H9 (cell line): ENCODE measurements around the gene DOCK10. TPM values are rescaled to one million over a fixed set of nuclear protein-coding genes. Genes with fewer than 3 reads are reported as not detected.

Source experiments
- DNase-seq: peaks from one replicate; pipeline ENCODE4 v3.0.0-alpha.2; 2017
- H2AFZ ChIP-seq: one replicate; pipeline ENCODE4 v1.6.1; 2013; ENCODE audit warnings: mild to moderate bottlenecking, low read length, control low read depth, moderate library complexity
- H2AK5ac ChIP-seq: 2 replicates; pipeline ENCODE4 v1.6.1; 2013; ENCODE audit warnings: low read length, control low read depth, mixed read lengths; ENCODE audit not compliant: insufficient read length
- H2BK120ac ChIP-seq: one replicate; pipeline ENCODE4 v1.6.1; 2013; ENCODE audit warnings: low read depth, mild to moderate bottlenecking, low read length, control low read depth, inconsistent platforms; ENCODE audit not compliant: poor library complexity, severe bottlenecking
- H2BK12ac ChIP-seq: 2 replicates; pipeline ENCODE4 v1.6.1; 2013; ENCODE audit warnings: low read length, control low read depth, mixed read lengths, low read depth; ENCODE audit not compliant: insufficient read length
- H2BK15ac ChIP-seq: 2 replicates; pipeline ENCODE4 v1.6.1; 2013; ENCODE audit warnings: low read depth, low read length, control low read depth
- H2BK20ac ChIP-seq: one replicate; pipeline ENCODE4 v1.6.1; 2013; ENCODE audit warnings: low read depth, mild to moderate bottlenecking, low read length, control low read depth, inconsistent platforms; ENCODE audit not compliant: poor library complexity, severe bottlenecking
- H2BK5ac ChIP-seq: 2 replicates; pipeline ENCODE4 v1.6.1; 2013; ENCODE audit warnings: low read length, control low read depth, mixed read lengths; ENCODE audit not compliant: insufficient read length
- H3K14ac ChIP-seq: 2 replicates; pipeline ENCODE4 v1.6.1; 2013; ENCODE audit warnings: low read length, control low read depth; ENCODE audit not compliant: insufficient read depth
- H3K18ac ChIP-seq: 2 replicates; pipeline ENCODE4 v1.6.1; 2013; ENCODE audit warnings: low read depth, mild to moderate bottlenecking, mixed read lengths, low read length, control low read depth; ENCODE audit not compliant: insufficient read length
- H3K23ac ChIP-seq: 2 replicates; pipeline ENCODE4 v1.6.1; 2013; ENCODE audit warnings: low read length, control low read depth, mixed read lengths, low read depth; ENCODE audit not compliant: insufficient read length
- H3K23me2 ChIP-seq: 2 replicates; pipeline ENCODE4 v1.6.1; 2013; ENCODE audit warnings: low read depth, mild to moderate bottlenecking, mixed read lengths, low read length, control low read depth; ENCODE audit not compliant: insufficient read length, poor library complexity, severe bottlenecking
- H3K27ac ChIP-seq: 2 replicates; pipeline ENCODE4 v1.5.1; 2013; ENCODE audit warnings: low read length, control low read depth, mixed read lengths, low read depth; ENCODE audit not compliant: insufficient read length
- H3K27me3 ChIP-seq: 2 replicates; pipeline ENCODE4 v1.6.1; 2013; ENCODE audit warnings: low read length, control low read depth, inconsistent platforms; ENCODE audit not compliant: insufficient read depth
- H3K4ac ChIP-seq: 2 replicates; pipeline ENCODE4 v1.6.1; 2013; ENCODE audit warnings: low read depth, mild to moderate bottlenecking, control low read depth, inconsistent platforms, low read length, moderate library complexity
- H3K4me1 ChIP-seq: 2 replicates; pipeline ENCODE4 v1.6.1; 2013; ENCODE audit warnings: low read length, control low read depth, inconsistent platforms; ENCODE audit not compliant: insufficient read depth
- H3K4me2 ChIP-seq: 2 replicates; pipeline ENCODE4 v1.6.1; 2013; ENCODE audit warnings: low read length, control low read depth, mixed read lengths; ENCODE audit not compliant: insufficient read length, insufficient read depth
- H3K56ac ChIP-seq: 2 replicates; pipeline ENCODE4 v1.6.1; 2013; ENCODE audit warnings: low read depth, mild to moderate bottlenecking, mixed read lengths, low read length, control low read depth; ENCODE audit not compliant: insufficient read length
- H3K79me1 ChIP-seq: 2 replicates; pipeline ENCODE4 v1.6.1; 2013; ENCODE audit warnings: low read depth, mild to moderate bottlenecking, moderate library complexity, low read length, control low read depth, inconsistent platforms; ENCODE audit not compliant: insufficient read depth, poor library complexity, severe bottlenecking
- H3K79me2 ChIP-seq: 2 replicates; pipeline ENCODE4 v1.6.1; 2013; ENCODE audit warnings: low read length, control low read depth, inconsistent platforms; ENCODE audit not compliant: insufficient read depth
- H3K9ac ChIP-seq: 2 replicates; pipeline ENCODE4 v1.6.1; 2013; ENCODE audit warnings: low read length, control low read depth, mixed read lengths; ENCODE audit not compliant: insufficient read length; ENCODE audit errors: extremely low read depth
- H3K9me3 ChIP-seq: one replicate; pipeline ENCODE4 v1.6.1; 2013; ENCODE audit warnings: low read depth, low read length, inconsistent platforms; ENCODE audit not compliant: control insufficient read depth
- H3T11ph ChIP-seq: one replicate; pipeline ENCODE4 v1.6.1; 2013; ENCODE audit warnings: mild to moderate bottlenecking, low read length, control low read depth, inconsistent platforms
- H4K20me1 ChIP-seq: one replicate; pipeline ENCODE4 v1.6.1; 2013; ENCODE audit not compliant: control insufficient read depth, insufficient read length, insufficient read depth
- H4K5ac ChIP-seq: 2 replicates; pipeline ENCODE4 v1.6.1; 2013; ENCODE audit warnings: low read depth, mild to moderate bottlenecking, mixed read lengths, low read length, control low read depth; ENCODE audit not compliant: insufficient read length
- H4K8ac ChIP-seq: replicated peaks from 2 replicates; pipeline ENCODE4 v1.6.1; 2013; ENCODE audit warnings: low read length, control low read depth, mixed read lengths, low read depth; ENCODE audit not compliant: insufficient read length
- H4K91ac ChIP-seq: 2 replicates; pipeline ENCODE4 v1.6.1; 2013; ENCODE audit warnings: low read depth, mild to moderate bottlenecking, moderate library complexity, mixed read lengths, low read length, control low read depth; ENCODE audit not compliant: insufficient read length
- H3K27ac Mint-ChIP-seq, 3 experiments: 2 replicates in 2 of 3; 3 replicates in 1 of 3; pipeline ENCODE4 v1.8.0; 2020 to 2021; ENCODE audit warnings: mixed read lengths in 3 of 3, mild to moderate bottlenecking in 1 of 3, moderate library complexity in 1 of 3
- H3K27me3 Mint-ChIP-seq: 2 replicates; pipeline ENCODE4 v1.8.0; 2021; ENCODE audit warnings: low read depth, mild to moderate bottlenecking, moderate library complexity, mixed read lengths
- H3K36me3 Mint-ChIP-seq, 3 experiments: 2 replicates in 2 of 3; 3 replicates in 1 of 3; pipeline ENCODE4 v1.8.0; 2020 to 2021; ENCODE audit warnings: low read depth in 3 of 3, mixed read lengths in 3 of 3; ENCODE audit not compliant: insufficient read depth in 1 of 3
- H3K4me1 Mint-ChIP-seq, 2 experiments: 2 replicates each; pipeline ENCODE4 v1.8.0; 2020; ENCODE audit warnings: mixed read lengths in 2 of 2
- H3K4me3 Mint-ChIP-seq, 2 experiments: 2 replicates in 1 of 2; 3 replicates in 1 of 2; pipeline ENCODE4 v1.8.0; 2020 to 2021; ENCODE audit warnings: mild to moderate bottlenecking in 2 of 2, mixed read lengths in 2 of 2, moderate library complexity in 1 of 2
- H3K9me3 Mint-ChIP-seq, 2 experiments: 2 replicates in 1 of 2; 3 replicates in 1 of 2; pipeline ENCODE4 v1.8.0; 2020; ENCODE audit warnings: mild to moderate bottlenecking in 2 of 2, mixed read lengths in 2 of 2, moderate library complexity in 1 of 2
- WGBS: extraction: QIAGEN DNeasy Blood & Tissue Kit; methylation state at CpG from one replicate; pipeline ENCODE4 v1.1.7; 2013; ENCODE audit warnings: missing lambda C conversion rate, low lambda C conversion rate, mixed read lengths; ENCODE audit not compliant: insufficient read length; ENCODE audit errors: extremely low coverage; 5-methylcytosine and 5-hydroxymethylcytosine counted together
- total RNA-seq: library from RNA; stranded (reverse); gene quantifications from 2 replicates; pipeline ENCODE4 v1.2.1, GENCODE V29; 2021
- TF ChIP-seq, protein P1 (sequence below): fragments of 200-600 bp; sonication (generic); conservative IDR thresholded peaks from 3 replicates; pipeline ENCODE4 v1.8.0; 2021; ENCODE audit warnings: antibody characterized with exemption, mild to moderate bottlenecking

The DOCK10 gene
- total RNA-seq, 1 experiment from 2014 or later = 0.79 TPM

DNA sequence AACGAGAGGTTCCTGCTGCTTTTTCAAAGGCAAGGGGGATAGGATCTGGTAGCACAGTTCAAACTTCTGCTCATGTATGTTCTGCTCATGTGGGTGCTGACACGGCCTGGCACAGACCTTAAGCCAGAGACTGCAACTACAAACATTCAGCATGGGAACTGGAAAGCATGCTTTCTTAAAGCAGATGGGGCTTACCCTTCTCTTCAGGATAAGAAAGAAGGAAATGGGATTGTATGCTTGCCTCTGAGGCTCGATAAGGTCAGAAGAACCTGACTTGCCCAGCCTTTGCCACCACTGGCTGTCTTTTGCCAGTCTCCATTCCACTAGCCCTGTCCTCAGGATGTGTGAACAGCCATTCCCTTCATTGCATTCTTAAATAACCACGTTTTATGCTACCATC, 10.7 kb downstream of the DOCK10 start:
- no peak overlapping the region for H2BK20ac ChIP-seq
- Mint-ChIP-seq H3K27ac (no peak overlapping the region), H3K9me3 (no peaks in the 10 kb centered on the region), H3K27me3 (peaks cover 3% of the 10 kb centered on the region), H3K4me3 (no peak overlapping the region), H3K4me1 (peaks cover 0 to 2% of the 10 kb centered on the region in 2 experiments; a peak in 1 of 4 replicates), H3K36me3 (no peaks in the 10 kb centered on the region)
- H3K79me1 ChIP-seq = no peaks in the 10 kb centered on the region
- no peak overlapping the region for H3K23ac ChIP-seq
- no peak overlapping the region for H4K5ac ChIP-seq
- no peaks in the 10 kb centered on the region for H3K79me2 ChIP-seq
- H3K4ac ChIP-seq = no peak overlapping the region
- H2AK5ac ChIP-seq = no peak overlapping the region
- no peak overlapping the region for H2BK15ac ChIP-seq
- H4K8ac ChIP-seq = no peak overlapping the region
- WGBS = no CpG with 5 or more reads among the region's 4 CpGs
- H3K9me3 ChIP-seq = no peaks in the 10 kb centered on the region
- H3K4me1 ChIP-seq = no peaks in the 10 kb centered on the region
- no peak overlapping the region for H4K91ac ChIP-seq
- no peaks in the 10 kb centered on the region for H4K20me1 ChIP-seq
- H3K56ac ChIP-seq = no peak overlapping the region
- H3K27ac ChIP-seq = no peak overlapping the region
- TF ChIP-seq, protein P1, sequence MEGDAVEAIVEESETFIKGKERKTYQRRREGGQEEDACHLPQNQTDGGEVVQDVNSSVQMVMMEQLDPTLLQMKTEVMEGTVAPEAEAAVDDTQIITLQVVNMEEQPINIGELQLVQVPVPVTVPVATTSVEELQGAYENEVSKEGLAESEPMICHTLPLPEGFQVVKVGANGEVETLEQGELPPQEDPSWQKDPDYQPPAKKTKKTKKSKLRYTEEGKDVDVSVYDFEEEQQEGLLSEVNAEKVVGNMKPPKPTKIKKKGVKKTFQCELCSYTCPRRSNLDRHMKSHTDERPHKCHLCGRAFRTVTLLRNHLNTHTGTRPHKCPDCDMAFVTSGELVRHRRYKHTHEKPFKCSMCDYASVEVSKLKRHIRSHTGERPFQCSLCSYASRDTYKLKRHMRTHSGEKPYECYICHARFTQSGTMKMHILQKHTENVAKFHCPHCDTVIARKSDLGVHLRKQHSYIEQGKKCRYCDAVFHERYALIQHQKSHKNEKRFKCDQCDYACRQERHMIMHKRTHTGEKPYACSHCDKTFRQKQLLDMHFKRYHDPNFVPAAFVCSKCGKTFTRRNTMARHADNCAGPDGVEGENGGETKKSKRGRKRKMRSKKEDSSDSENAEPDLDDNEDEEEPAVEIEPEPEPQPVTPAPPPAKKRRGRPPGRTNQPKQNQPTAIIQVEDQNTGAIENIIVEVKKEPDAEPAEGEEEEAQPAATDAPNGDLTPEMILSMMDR = no peak
- H2BK12ac ChIP-seq = no peak overlapping the region
- H2AFZ ChIP-seq = no peak overlapping the region
- no peak overlapping the region for H2BK120ac ChIP-seq
- no peak for DNase-seq
- H3K4me2 ChIP-seq = no peak overlapping the region
- H3K9ac ChIP-seq = no peak overlapping the region
- no peak overlapping the region for H3K14ac ChIP-seq
- no peak overlapping the region for H3T11ph ChIP-seq
- H3K18ac ChIP-seq = no peak overlapping the region
- no peak overlapping the region for H2BK5ac ChIP-seq
- H3K27me3 ChIP-seq = no peaks in the 10 kb centered on the region
- no peaks in the 10 kb centered on the region for H3K23me2 ChIP-seq
